GM13976 (cell line): ENCODE measurements around the gene FAM13B.
A peak's percentile ranks its signal among the peaks of the same experiment; 100 is the strongest.

Experiments
- DNase-seq: peaks from one replicate; pipeline ENCODE4 v3.0.0; 2012; ENCODE audit warnings: low spot score
- in situ Hi-C: fragments of 300-500 bp; cut with MboI; formaldehyde crosslinking; loops from one replicate; pipeline ENCODE4 v1.12.0; 2022; ENCODE audit warnings: low sequenced_read_pairs, mixed read lengths, inconsistent platforms; ENCODE audit not compliant: unreplicated experiment
- TF ChIP-seq, protein P1 (sequence below): IDR thresholded peaks from 2 replicates; pipeline ENCODE4 v1.5.1; 2012; ENCODE audit warnings: borderline replicate concordance, mild to moderate bottlenecking; ENCODE audit not compliant: insufficient read depth; ENCODE audit errors: extremely low read depth, missing control alignments, control extremely low read depth

FAM13B gene

DNA sequence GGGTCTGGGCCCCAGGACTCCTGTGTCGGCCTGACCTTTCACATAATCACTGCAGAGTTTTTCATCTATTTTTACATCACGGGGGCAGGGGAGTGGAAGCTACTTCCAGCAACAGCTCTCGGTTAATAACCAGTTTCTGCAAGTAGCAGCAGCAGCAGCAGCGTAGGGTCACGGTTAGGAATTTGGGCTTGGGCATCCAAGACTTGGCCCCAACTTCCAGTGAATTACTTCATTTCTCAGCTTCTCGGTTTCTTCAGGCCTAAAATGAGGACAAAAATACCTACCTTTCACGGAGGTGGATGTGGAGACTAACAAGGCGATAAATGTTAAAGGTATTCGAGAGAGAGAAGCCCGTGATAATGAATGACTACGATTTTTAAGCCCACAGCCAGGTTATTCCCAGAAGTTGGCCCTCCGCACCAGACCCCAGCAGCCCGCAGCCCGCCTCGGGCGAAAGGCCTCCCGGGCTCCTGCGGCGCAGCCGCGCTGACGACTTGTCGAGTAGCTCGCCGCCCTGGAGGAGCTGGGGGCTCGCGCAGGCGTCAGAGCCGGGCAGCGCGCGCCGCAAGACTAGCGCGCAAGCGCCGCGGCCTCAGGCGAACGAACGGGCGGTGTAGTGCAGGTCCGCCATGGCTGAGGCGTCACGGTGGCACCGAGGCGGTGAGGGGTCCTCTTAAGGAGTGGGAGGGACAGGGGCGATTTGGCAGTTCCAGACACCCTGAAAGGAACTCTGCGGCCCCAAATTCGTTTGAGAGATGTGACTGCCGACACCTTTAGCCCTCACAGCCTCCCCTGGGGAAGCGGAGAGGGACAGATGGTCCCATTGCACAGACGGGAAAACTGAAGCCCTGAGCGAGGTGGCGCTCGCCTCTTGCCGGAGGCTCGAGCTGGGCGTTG is 143.8 kb downstream of the FAM13B start, which contains the start of gene PKD2L2:
Gene PKD2L2, plus strand, starts transcription at position 595 of the 897 bp plus-strand sequence. Its CDS starts 35 bp downstream, at position 630.
- in situ Hi-C loops, result no loop called here
- TF ChIP-seq, protein P1, sequence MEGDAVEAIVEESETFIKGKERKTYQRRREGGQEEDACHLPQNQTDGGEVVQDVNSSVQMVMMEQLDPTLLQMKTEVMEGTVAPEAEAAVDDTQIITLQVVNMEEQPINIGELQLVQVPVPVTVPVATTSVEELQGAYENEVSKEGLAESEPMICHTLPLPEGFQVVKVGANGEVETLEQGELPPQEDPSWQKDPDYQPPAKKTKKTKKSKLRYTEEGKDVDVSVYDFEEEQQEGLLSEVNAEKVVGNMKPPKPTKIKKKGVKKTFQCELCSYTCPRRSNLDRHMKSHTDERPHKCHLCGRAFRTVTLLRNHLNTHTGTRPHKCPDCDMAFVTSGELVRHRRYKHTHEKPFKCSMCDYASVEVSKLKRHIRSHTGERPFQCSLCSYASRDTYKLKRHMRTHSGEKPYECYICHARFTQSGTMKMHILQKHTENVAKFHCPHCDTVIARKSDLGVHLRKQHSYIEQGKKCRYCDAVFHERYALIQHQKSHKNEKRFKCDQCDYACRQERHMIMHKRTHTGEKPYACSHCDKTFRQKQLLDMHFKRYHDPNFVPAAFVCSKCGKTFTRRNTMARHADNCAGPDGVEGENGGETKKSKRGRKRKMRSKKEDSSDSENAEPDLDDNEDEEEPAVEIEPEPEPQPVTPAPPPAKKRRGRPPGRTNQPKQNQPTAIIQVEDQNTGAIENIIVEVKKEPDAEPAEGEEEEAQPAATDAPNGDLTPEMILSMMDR, result no peak
- peak; percentile 87 for DNase-seq

DNA sequence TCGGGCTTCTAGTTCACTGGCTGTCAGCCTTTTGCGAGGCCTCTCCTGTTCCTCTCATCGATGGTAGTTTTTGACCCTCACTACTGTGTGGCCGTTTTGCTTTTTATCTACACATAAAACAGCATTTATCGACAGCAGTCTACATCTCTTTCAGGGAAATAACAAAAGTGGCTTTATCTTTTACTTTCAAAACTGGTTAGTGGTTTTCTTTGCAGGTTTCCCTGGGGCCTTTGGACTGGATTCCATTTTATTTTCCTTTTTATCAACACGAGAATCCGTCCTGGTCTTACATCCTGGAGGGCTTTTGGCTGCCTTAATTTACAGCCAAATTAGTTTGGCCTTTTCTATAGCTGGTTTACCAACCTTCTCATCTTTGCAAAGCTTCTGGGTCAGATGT is 144.4 kb downstream of the FAM13B start:
- DNase-seq, result no peak
- TF ChIP-seq, protein P1, result no peak
- in situ Hi-C loops, result no loop called here
